ENCODE measurements around the gene PIEZO1. TPM values are rescaled to one million over a fixed set of nuclear protein-coding genes. Genes with fewer than 3 reads are reported as not detected.
"Not testable (repeated sequence)": the region's sequence is repeated elsewhere in the genome, so short reads cannot be mapped to it uniquely, and the experiment has no call there.

Gene PIEZO1
- polyA plus RNA-seq, 6 donors from 2014 or later, result 4.0 to 17.2 (median 6.2) TPM

GRCh38 chr16:88678224-88678979, 106.6 kb downstream of the PIEZO1 start:
- no peak overlapping the region for H3K4me3 Mint-ChIP-seq
- no peaks in the 10 kb centered on the region for H3K27me3 Mint-ChIP-seq
- no peaks in the 10 kb centered on the region for H3K36me3 Mint-ChIP-seq
- peaks cover 20 to 31% (median 23%) of the 10 kb centered on the region in 3 donors for H3K4me1 Mint-ChIP-seq
- ATAC-seq (ENCODE audit: low read depth in 2 of 2) (no peak), DNase-seq (no peak)
- H3K27ac Mint-ChIP-seq, result no peak overlapping the region
- H3K9me3 Mint-ChIP-seq, result no peaks in the 10 kb centered on the region

- no peak overlapping the region for H3K27ac Mint-ChIP-seq
These were observed 107.3 kb downstream of the PIEZO1 start for GRCh38 chr16:88677721-88678120.

DNA sequence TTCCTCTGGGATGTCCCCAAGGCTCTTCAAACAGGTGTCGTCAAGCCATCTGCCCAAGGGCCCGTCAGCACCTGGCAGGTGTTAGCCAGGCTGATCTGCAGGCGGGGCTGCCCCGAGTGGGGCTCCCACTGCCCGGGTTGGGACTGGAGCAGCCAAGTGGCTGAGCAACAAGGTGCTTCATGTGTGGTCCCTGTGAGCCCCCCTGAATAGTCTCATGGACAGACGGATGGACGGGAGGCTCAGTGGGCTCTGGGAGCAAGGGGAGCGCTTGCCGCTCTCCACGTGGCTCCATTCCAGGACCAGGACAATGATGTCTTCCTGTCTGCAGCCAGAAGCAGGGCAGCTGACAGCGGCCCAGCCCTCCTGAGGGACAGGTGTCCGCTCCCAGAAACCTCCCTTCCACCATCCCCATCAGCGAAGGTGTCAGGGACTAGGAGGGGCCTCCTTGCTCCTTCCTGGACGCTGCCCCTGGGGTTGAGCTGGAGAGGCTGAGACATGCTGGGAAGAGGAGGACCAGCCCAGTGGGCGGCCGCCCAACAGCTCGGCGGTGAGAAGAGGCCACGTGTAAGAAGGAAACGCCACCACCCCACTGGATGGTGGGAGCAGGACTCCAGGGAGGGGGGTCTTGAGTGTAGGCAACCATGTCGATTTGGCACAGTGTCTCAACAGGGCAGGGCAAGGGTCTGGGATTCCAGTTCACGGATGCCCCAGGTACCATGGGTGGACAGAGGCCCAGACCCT, 108.3 kb downstream of the PIEZO1 start:
- Mint-ChIP-seq H3K9me3 (no peaks in the 10 kb centered on the region), H3K4me3 (no peak overlapping the region), H3K27me3 (no peaks in the 10 kb centered on the region), H3K4me1 (peaks cover 10 to 15% (median 12%) of the 10 kb centered on the region in 3 donors), H3K27ac (no peak overlapping the region), H3K36me3 (no peaks in the 10 kb centered on the region)
- ATAC-seq (ENCODE audit: low read depth in 2 of 2) (no peak), DNase-seq (no peak)

More at GRCh38 chr16:88677721-88678120, 107.3 kb downstream of the PIEZO1 start:
- DNase-seq (no peak), ATAC-seq (ENCODE audit: low read depth in 2 of 2) (no peak)
- Mint-ChIP-seq H3K36me3 (no peaks in the 10 kb centered on the region), H3K27me3 (no peaks in the 10 kb centered on the region), H3K9me3 (no peaks in the 10 kb centered on the region), H3K4me1 (peaks cover 20 to 24% (median 23%) of the 10 kb centered on the region in 3 donors), H3K4me3 (no peak overlapping the region)

- peaks cover 0 to 3% (median 2%) of the 10 kb centered on the region in 3 donors for H3K4me1 Mint-ChIP-seq
These were observed 111.2 kb downstream of the PIEZO1 start for GRCh38 chr16:88673716-88674379.

DNA sequence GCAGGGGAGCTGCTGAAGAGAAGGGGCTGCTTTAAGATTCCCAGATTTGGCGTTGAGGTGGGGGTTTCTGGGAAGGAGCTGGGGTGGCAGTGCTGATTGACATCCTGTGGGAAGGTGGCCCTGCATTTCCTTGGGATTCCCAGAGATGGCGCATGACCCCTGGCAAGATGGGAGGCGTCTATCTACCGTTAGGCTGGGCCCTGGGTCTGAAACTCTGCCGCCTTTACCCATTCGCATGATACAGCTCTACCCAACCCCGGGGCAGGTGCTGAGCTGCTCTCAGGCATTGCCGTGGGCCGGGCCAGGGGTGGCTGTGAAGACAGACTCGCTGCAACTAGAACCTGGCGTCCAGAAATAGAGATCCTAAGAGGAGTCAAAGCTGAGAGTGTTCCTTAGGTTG, 112.2 kb downstream of the PIEZO1 start:
- Mint-ChIP-seq H3K4me3 (no peak overlapping the region), H3K9me3 (no peaks in the 10 kb centered on the region), H3K27ac (no peak overlapping the region), H3K36me3 (no peaks in the 10 kb centered on the region), H3K27me3 (no peaks in the 10 kb centered on the region), H3K4me1 (peaks cover 0 to 3% (median 2%) of the 10 kb centered on the region in 3 donors)
- no peak for ATAC-seq (ENCODE audit: low read depth in 2 of 2)
- no peak for DNase-seq

More at GRCh38 chr16:88673716-88674379, 111.2 kb downstream of the PIEZO1 start:
- no peaks in the 10 kb centered on the region for H3K9me3 Mint-ChIP-seq
- H3K36me3 Mint-ChIP-seq, result no peaks in the 10 kb centered on the region
- H3K27me3 Mint-ChIP-seq, result no peaks in the 10 kb centered on the region
- DNase-seq (no peak), ATAC-seq (ENCODE audit: low read depth in 2 of 2) (no peak)
- H3K27ac Mint-ChIP-seq, result no peak overlapping the region
- H3K4me3 Mint-ChIP-seq, result no peak overlapping the region

GRCh38 chr16:88671806-88672205, 113.2 kb downstream of the PIEZO1 start:
- H3K27ac Mint-ChIP-seq, result no peak overlapping the region
- no peaks in the 10 kb centered on the region for H3K27me3 Mint-ChIP-seq
- H3K36me3 Mint-ChIP-seq, result no peaks in the 10 kb centered on the region
- no peak overlapping the region for H3K4me3 Mint-ChIP-seq
- ATAC-seq (ENCODE audit: low read depth in 2 of 2), result no peak
- DNase-seq, result no peak
- H3K4me1 Mint-ChIP-seq, result peaks cover 2 to 6% (median 3%) of the 10 kb centered on the region in 3 donors
- H3K9me3 Mint-ChIP-seq, result no peaks in the 10 kb centered on the region

- no peaks in the 10 kb centered on the region for H3K36me3 Mint-ChIP-seq
- H3K27ac Mint-ChIP-seq, result no peak overlapping the region
- no peaks in the 10 kb centered on the region for H3K27me3 Mint-ChIP-seq
- H3K9me3 Mint-ChIP-seq, result no peaks in the 10 kb centered on the region
- ATAC-seq (ENCODE audit: low read depth in 2 of 2) (no peak), DNase-seq (no peak)
- H3K4me3 Mint-ChIP-seq, result no peak overlapping the region
- peaks cover 4 to 9% (median 6%) of the 10 kb centered on the region in 3 donors for H3K4me1 Mint-ChIP-seq
These were observed 115.0 kb downstream of the PIEZO1 start for GRCh38 chr16:88669980-88670379.

GRCh38 chr16:88669493-88669892, 115.5 kb downstream of the PIEZO1 start:
- H3K4me1 Mint-ChIP-seq, result peaks cover 4 to 12% (median 6%) of the 10 kb centered on the region in 3 donors
- H3K27me3 Mint-ChIP-seq; DNase-seq; H3K36me3 Mint-ChIP-seq; H3K9me3 Mint-ChIP-seq; ATAC-seq (ENCODE audit: low read depth in 2 of 2); H3K27ac Mint-ChIP-seq; H3K4me3 Mint-ChIP-seq: not testable (repeated sequence)

GRCh38 chr16:88667461-88667860, 117.6 kb downstream of the PIEZO1 start:
- no peaks in the 10 kb centered on the region for H3K9me3 Mint-ChIP-seq
- no peak overlapping the region for H3K4me3 Mint-ChIP-seq
- no peaks in the 10 kb centered on the region for H3K27me3 Mint-ChIP-seq
- no peak overlapping the region for H3K27ac Mint-ChIP-seq
- DNase-seq (no peak), ATAC-seq (ENCODE audit: low read depth in 2 of 2) (no peak)
- no peaks in the 10 kb centered on the region for H3K36me3 Mint-ChIP-seq
- H3K4me1 Mint-ChIP-seq, result peaks cover 12 to 18% (median 14%) of the 10 kb centered on the region in 3 donors

- ATAC-seq (ENCODE audit: low read depth in 2 of 2) (no peak), DNase-seq (no peak)
- Mint-ChIP-seq H3K27ac (no peak overlapping the region), H3K27me3 (no peaks in the 10 kb centered on the region), H3K4me3 (peak overlapping the region in 2 of 8 donors; percentile 56 to 77), H3K9me3 (no peaks in the 10 kb centered on the region), H3K36me3 (no peaks in the 10 kb centered on the region), H3K4me1 (peaks cover 22 to 32% (median 30%) of the 10 kb centered on the region in 3 donors)
These were observed 119.5 kb downstream of the PIEZO1 start for GRCh38 chr16:88665570-88665969.

Other genes with a start within 250 kb of the PIEZO1 start
- 10 to 100 TPM in 2 of 6 donors, 1 to 10 TPM in 4; 2.5 to 21.7 (median 9.0) TPM for gene ZC3H18, start 214.8 kb downstream of the PIEZO1 start, polyA plus RNA-seq (ENCODE audit: low read depth in 6 of 6)
- gene IL17C, start 146.6 kb downstream of the PIEZO1 start, polyA plus RNA-seq (ENCODE audit: low read depth in 6 of 6), result 1 to 10 TPM in 1 of 6 donors, under 1 TPM in 3, not detected in 2; 0.39 to 1.3 (median 0.86) TPM
- 1,000 to 10,000 TPM; 1,408 to 2,468 (median 1,616) TPM for gene CYBA, start 134.2 kb downstream of the PIEZO1 start, polyA plus RNA-seq (ENCODE audit: low read depth in 6 of 6)
- 10 to 100 TPM in 5 of 6 donors, 1 to 10 TPM in 1; 9.7 to 36.1 (median 18.2) TPM for gene MVD, start 122.1 kb downstream of the PIEZO1 start, polyA plus RNA-seq (ENCODE audit: low read depth in 6 of 6)
- 1 to 10 TPM; 1.4 to 9.0 (median 5.9) TPM for gene SNAI3, start 98.7 kb downstream of the PIEZO1 start, polyA plus RNA-seq (ENCODE audit: low read depth in 6 of 6)
- 10 to 100 TPM; 28.0 to 42.5 (median 33.0) TPM for gene RNF166, start 78.8 kb downstream of the PIEZO1 start, polyA plus RNA-seq (ENCODE audit: low read depth in 6 of 6)
- 10 to 100 TPM in 5 of 6 donors, 1 to 10 TPM in 1; 9.8 to 16.8 (median 13.1) TPM for gene CTU2, start 78.7 kb downstream of the PIEZO1 start, polyA plus RNA-seq (ENCODE audit: low read depth in 6 of 6)
- under 1 TPM in 5 of 6 donors, not detected in 1; 0.08 to 0.27 (median 0.17) TPM for gene CDT1, start 18.6 kb upstream of the PIEZO1 start, polyA plus RNA-seq (ENCODE audit: low read depth in 6 of 6)
- 100 to 1,000 TPM; 330 to 484 (median 384) TPM for gene APRT, start 26.7 kb upstream of the PIEZO1 start, polyA plus RNA-seq (ENCODE audit: low read depth in 6 of 6)
- 10 to 100 TPM in 3 of 6 donors, 1 to 10 TPM in 3; 6.1 to 21.4 (median 9.5) TPM for gene GALNS, start 71.7 kb upstream of the PIEZO1 start, polyA plus RNA-seq (ENCODE audit: low read depth in 6 of 6)
- gene TRAPPC2L, start 71.9 kb upstream of the PIEZO1 start, polyA plus RNA-seq (ENCODE audit: low read depth in 6 of 6), result 100 to 1,000 TPM in 1 of 6 donors, 10 to 100 TPM in 5; 87.3 to 100 (median 90.9) TPM
- gene PABPN1L, start 81.4 kb upstream of the PIEZO1 start, polyA plus RNA-seq (ENCODE audit: low read depth in 6 of 6), result not detected
- gene CBFA2T3, start 192.0 kb upstream of the PIEZO1 start, polyA plus RNA-seq (ENCODE audit: low read depth in 6 of 6), result 10 to 100 TPM in 3 of 6 donors, 1 to 10 TPM in 2, under 1 TPM in 1; 0.14 to 19.0 (median 10.0) TPM

Data from naive B cell (primary cell).